ENCODE measurements around the gene AK3.

Gene AK3

GRCh38 chr9:4678679-4679267, 62.2 kb downstream of the AK3 start:
- Histone ChIP-seq H3K36me3 (replicated peaks in 1 of 2; ENCODE audit: control insufficient read depth in 2 of 2, insufficient read depth in 2 of 2, low read length in 2 of 2) (peaks cover 0 to 6% of the 10 kb centered on the region in 2 donors), H2AFZ (ENCODE audit: low read length) (peak overlapping the region; percentile 84), H3K4me3 (ENCODE audit: low read length in 2 of 2) (peak overlapping the region; percentile 78 to 79), H3K14ac (ENCODE audit: low read length) (no peak overlapping the region), H2BK5ac (ENCODE audit: low read length) (no peak overlapping the region), H2AK5ac (ENCODE audit: low read depth, low read length) (no peak overlapping the region), H3K4me2 (ENCODE audit: insufficient read depth, low read length, poor library complexity, severe bottlenecking) (peak overlapping the region; percentile 45), H3K9me3 (replicated peaks in 1 of 2; ENCODE audit: control insufficient read depth in 2 of 2, insufficient read depth in 1 of 2, low read depth in 1 of 2, low read length in 2 of 2) (no peaks in the 10 kb centered on the region), H3K9ac (ENCODE audit: low read depth, low read length, poor library complexity) (no peak overlapping the region), H2BK12ac (ENCODE audit: low read length) (no peak overlapping the region), H3K18ac (ENCODE audit: low read length) (peak overlapping the region; percentile 85), H3K4ac (ENCODE audit: low read length) (no peak overlapping the region), H3K4me1 (ENCODE audit: control insufficient read depth in 2 of 2, insufficient read depth in 1 of 2, low read depth in 1 of 2, low read length in 2 of 2) (peaks cover 0 to 9% of the 10 kb centered on the region in 2 donors), H2BK15ac (ENCODE audit: low read length) (no peak overlapping the region), H4K91ac (ENCODE audit: low read depth, low read length, poor library complexity) (no peak overlapping the region), H3K27me3 (ENCODE audit: control insufficient read depth in 3 of 3, insufficient read depth in 3 of 3, low read depth in 1 of 3, low read length in 3 of 3) (no peaks in the 10 kb centered on the region), H3K23ac (ENCODE audit: low read depth, low read length, poor library complexity) (no peak overlapping the region), H3K27ac (replicated peaks; ENCODE audit: low read length) (peak overlapping the region; percentile 92), H4K8ac (ENCODE audit: low read depth, low read length) (no peak overlapping the region), H2BK120ac (ENCODE audit: low read depth, low read length) (no peak overlapping the region), H3K79me1 (ENCODE audit: low read depth, low read length) (no peaks in the 10 kb centered on the region)
- no CpG with 5 or more reads among the region's 16 CpGs for WGBS, 2 donors (ENCODE audit: extremely low coverage in 2 of 2, insufficient read length in 2 of 2, insufficient replicate concordance in 1 of 2)
- peak; percentile 12 for DNase-seq (ENCODE audit: low spot score)

- Histone ChIP-seq H2BK120ac (ENCODE audit: low read depth, low read length) (no peak overlapping the region), H3K27me3 (ENCODE audit: control insufficient read depth in 3 of 3, insufficient read depth in 3 of 3, low read depth in 1 of 3, low read length in 3 of 3) (no peaks in the 10 kb centered on the region), H2BK15ac (ENCODE audit: low read length) (no peak overlapping the region), H3K9me3 (replicated peaks in 1 of 2; ENCODE audit: control insufficient read depth in 2 of 2, insufficient read depth in 1 of 2, low read depth in 1 of 2, low read length in 2 of 2) (no peaks in the 10 kb centered on the region), H3K9ac (ENCODE audit: low read depth, low read length, poor library complexity) (no peak overlapping the region), H3K4me1 (ENCODE audit: control insufficient read depth in 2 of 2, insufficient read depth in 1 of 2, low read depth in 1 of 2, low read length in 2 of 2) (peaks cover 0 to 9% of the 10 kb centered on the region in 2 donors), H3K36me3 (replicated peaks in 1 of 2; ENCODE audit: control insufficient read depth in 2 of 2, insufficient read depth in 2 of 2, low read length in 2 of 2) (no peaks in the 10 kb centered on the region), H4K91ac (ENCODE audit: low read depth, low read length, poor library complexity) (no peak overlapping the region), H3K23ac (ENCODE audit: low read depth, low read length, poor library complexity) (no peak overlapping the region), H2AK5ac (ENCODE audit: low read depth, low read length) (no peak overlapping the region), H2AFZ (ENCODE audit: low read length) (peak overlapping the region; percentile 33), H2BK5ac (ENCODE audit: low read length) (no peak overlapping the region), H4K8ac (ENCODE audit: low read depth, low read length) (no peak overlapping the region), H3K14ac (ENCODE audit: low read length) (no peak overlapping the region), H3K79me1 (ENCODE audit: low read depth, low read length) (no peaks in the 10 kb centered on the region), H3K4me2 (ENCODE audit: insufficient read depth, low read length, poor library complexity, severe bottlenecking) (no peak overlapping the region), H2BK12ac (ENCODE audit: low read length) (no peak overlapping the region), H3K4me3 (ENCODE audit: low read length in 2 of 2) (no peak overlapping the region), H3K4ac (ENCODE audit: low read length) (no peak overlapping the region), H3K18ac (ENCODE audit: low read length) (no peak overlapping the region), H3K27ac (replicated peaks; ENCODE audit: low read length) (no peak overlapping the region)
- no peak for DNase-seq (ENCODE audit: low spot score)
- no CpG with 5 or more reads among the region's 3 CpGs for WGBS, 2 donors (ENCODE audit: extremely low coverage in 2 of 2, insufficient read length in 2 of 2, insufficient replicate concordance in 1 of 2)
Measured at GRCh38 chr9:4677392-4677791, 63.6 kb downstream of the AK3 start.

GRCh38 chr9:4674783-4675182, 66.2 kb downstream of the AK3 start:
- H3K4me3 ChIP-seq (ENCODE audit: low read length in 2 of 2), result no peak overlapping the region
- no peak for DNase-seq (ENCODE audit: low spot score)

GRCh38 chr9:4671737-4672136, 69.3 kb downstream of the AK3 start:
- H2AK5ac ChIP-seq (ENCODE audit: low read depth, low read length), result no peak overlapping the region
- H3K9me3 ChIP-seq (replicated peaks in 1 of 2; ENCODE audit: control insufficient read depth in 2 of 2, insufficient read depth in 1 of 2, low read depth in 1 of 2, low read length in 2 of 2), result no peaks in the 10 kb centered on the region
- no peak overlapping the region for H4K8ac ChIP-seq (ENCODE audit: low read depth, low read length)
- no peak overlapping the region for H2AFZ ChIP-seq (ENCODE audit: low read length)
- no peak overlapping the region for H3K4me2 ChIP-seq (ENCODE audit: insufficient read depth, low read length, poor library complexity, severe bottlenecking)
- WGBS, 2 donors (ENCODE audit: extremely low coverage in 2 of 2, insufficient read length in 2 of 2, insufficient replicate concordance in 1 of 2), result no CpG with 5 or more reads among the region's 1 CpG
- no peaks in the 10 kb centered on the region for H3K79me1 ChIP-seq (ENCODE audit: low read depth, low read length)
- no peak for DNase-seq (ENCODE audit: low spot score)
- no peaks in the 10 kb centered on the region for H3K4me1 ChIP-seq (ENCODE audit: control insufficient read depth in 2 of 2, insufficient read depth in 1 of 2, low read depth in 1 of 2, low read length in 2 of 2)
- H2BK5ac ChIP-seq (ENCODE audit: low read length), result no peak overlapping the region
- H3K27me3 ChIP-seq (ENCODE audit: control insufficient read depth in 3 of 3, insufficient read depth in 3 of 3, low read depth in 1 of 3, low read length in 3 of 3), result peaks cover 0 to 2% (median 0%) of the 10 kb centered on the region in 3 experiments
- no peak overlapping the region for H3K27ac ChIP-seq (replicated peaks; ENCODE audit: low read length)
- no peak overlapping the region for H3K9ac ChIP-seq (ENCODE audit: low read depth, low read length, poor library complexity)
- H3K4me3 ChIP-seq (ENCODE audit: low read length in 2 of 2), result no peak overlapping the region
- H3K4ac ChIP-seq (ENCODE audit: low read length), result no peak overlapping the region
- H2BK12ac ChIP-seq (ENCODE audit: low read length), result no peak overlapping the region
- no peak overlapping the region for H3K23ac ChIP-seq (ENCODE audit: low read depth, low read length, poor library complexity)
- no peak overlapping the region for H3K14ac ChIP-seq (ENCODE audit: low read length)
- H2BK15ac ChIP-seq (ENCODE audit: low read length), result no peak overlapping the region
- H3K18ac ChIP-seq (ENCODE audit: low read length), result no peak overlapping the region
- no peak overlapping the region for H4K91ac ChIP-seq (ENCODE audit: low read depth, low read length, poor library complexity)
- no peaks in the 10 kb centered on the region for H3K36me3 ChIP-seq (replicated peaks in 1 of 2; ENCODE audit: control insufficient read depth in 2 of 2, insufficient read depth in 2 of 2, low read length in 2 of 2)
- no peak overlapping the region for H2BK120ac ChIP-seq (ENCODE audit: low read depth, low read length)

More at GRCh38 chr9:4674783-4675182, 66.2 kb downstream of the AK3 start:
- Histone ChIP-seq H3K36me3 (replicated peaks in 1 of 2; ENCODE audit: control insufficient read depth in 2 of 2, insufficient read depth in 2 of 2, low read length in 2 of 2) (no peaks in the 10 kb centered on the region), H3K4ac (ENCODE audit: low read length) (no peak overlapping the region), H2AK5ac (ENCODE audit: low read depth, low read length) (no peak overlapping the region), H3K9ac (ENCODE audit: low read depth, low read length, poor library complexity) (no peak overlapping the region), H3K4me1 (ENCODE audit: control insufficient read depth in 2 of 2, insufficient read depth in 1 of 2, low read depth in 1 of 2, low read length in 2 of 2) (peaks cover 0 to 7% of the 10 kb centered on the region in 2 donors), H3K4me2 (ENCODE audit: insufficient read depth, low read length, poor library complexity, severe bottlenecking) (no peak overlapping the region), H3K18ac (ENCODE audit: low read length) (no peak overlapping the region), H2BK15ac (ENCODE audit: low read length) (no peak overlapping the region), H3K14ac (ENCODE audit: low read length) (no peak overlapping the region), H4K91ac (ENCODE audit: low read depth, low read length, poor library complexity) (no peak overlapping the region), H3K23ac (ENCODE audit: low read depth, low read length, poor library complexity) (no peak overlapping the region), H3K27ac (replicated peaks; ENCODE audit: low read length) (no peak overlapping the region), H2BK5ac (ENCODE audit: low read length) (no peak overlapping the region), H2AFZ (ENCODE audit: low read length) (no peak overlapping the region), H3K79me1 (ENCODE audit: low read depth, low read length) (no peaks in the 10 kb centered on the region), H3K9me3 (replicated peaks in 1 of 2; ENCODE audit: control insufficient read depth in 2 of 2, insufficient read depth in 1 of 2, low read depth in 1 of 2, low read length in 2 of 2) (no peaks in the 10 kb centered on the region), H4K8ac (ENCODE audit: low read depth, low read length) (no peak overlapping the region), H2BK120ac (ENCODE audit: low read depth, low read length) (no peak overlapping the region), H3K27me3 (ENCODE audit: control insufficient read depth in 3 of 3, insufficient read depth in 3 of 3, low read depth in 1 of 3, low read length in 3 of 3) (no peaks in the 10 kb centered on the region), H2BK12ac (ENCODE audit: low read length) (no peak overlapping the region)

Data from neuronal stem cell (in vitro differentiated cells).